Measurements from ENCODE around the gene CHDH. TPM values are rescaled to one million over a fixed set of nuclear protein-coding genes. Genes with fewer than 3 reads are reported as not detected.

The CHDH gene
- polyA plus RNA-seq, 1 donor, result 8.8 TPM

GRCh38 chr3:53856964-53857363, 10.7 kb upstream of the CHDH start:
- no peak for DNase-seq

- DNase-seq, result peak; percentile 21
Measured at GRCh38 chr3:53850895-53851294, 4.7 kb upstream of the CHDH start.

- no peak for DNase-seq
Measured at GRCh38 chr3:53849916-53850315, 3.7 kb upstream of the CHDH start.

DNA sequence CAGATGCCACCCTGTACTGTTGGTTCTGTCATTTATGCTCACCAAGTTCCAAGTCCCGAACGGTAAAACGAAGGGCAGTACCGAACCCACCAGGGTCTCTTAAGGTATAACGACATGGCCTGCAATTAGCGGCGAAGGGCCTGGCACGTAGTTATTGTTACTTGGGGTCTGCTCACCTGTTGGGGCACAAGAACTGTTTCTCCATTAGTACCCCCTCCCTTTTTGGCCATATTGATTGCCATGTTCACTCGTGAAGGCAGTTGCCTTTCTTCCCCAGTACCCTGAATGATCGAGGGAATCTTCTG, 584 bp upstream of the CHDH start:
- DNase-seq, result no peak

DNA sequence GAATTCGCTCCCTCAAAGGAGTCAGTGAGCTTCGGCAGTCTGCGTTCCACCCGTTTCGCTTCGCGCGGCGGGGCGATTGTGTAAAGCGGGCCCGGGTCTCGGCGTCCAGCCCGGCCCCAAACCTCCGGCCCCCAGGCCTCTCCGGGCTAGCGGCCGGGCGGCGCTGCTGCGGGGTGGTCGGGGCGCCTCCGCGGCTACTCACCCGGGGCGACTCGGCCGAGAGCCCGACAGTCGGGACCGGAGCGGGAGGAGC, 412 bp downstream of the CHDH start:
- DNase-seq, result no peak

DNA sequence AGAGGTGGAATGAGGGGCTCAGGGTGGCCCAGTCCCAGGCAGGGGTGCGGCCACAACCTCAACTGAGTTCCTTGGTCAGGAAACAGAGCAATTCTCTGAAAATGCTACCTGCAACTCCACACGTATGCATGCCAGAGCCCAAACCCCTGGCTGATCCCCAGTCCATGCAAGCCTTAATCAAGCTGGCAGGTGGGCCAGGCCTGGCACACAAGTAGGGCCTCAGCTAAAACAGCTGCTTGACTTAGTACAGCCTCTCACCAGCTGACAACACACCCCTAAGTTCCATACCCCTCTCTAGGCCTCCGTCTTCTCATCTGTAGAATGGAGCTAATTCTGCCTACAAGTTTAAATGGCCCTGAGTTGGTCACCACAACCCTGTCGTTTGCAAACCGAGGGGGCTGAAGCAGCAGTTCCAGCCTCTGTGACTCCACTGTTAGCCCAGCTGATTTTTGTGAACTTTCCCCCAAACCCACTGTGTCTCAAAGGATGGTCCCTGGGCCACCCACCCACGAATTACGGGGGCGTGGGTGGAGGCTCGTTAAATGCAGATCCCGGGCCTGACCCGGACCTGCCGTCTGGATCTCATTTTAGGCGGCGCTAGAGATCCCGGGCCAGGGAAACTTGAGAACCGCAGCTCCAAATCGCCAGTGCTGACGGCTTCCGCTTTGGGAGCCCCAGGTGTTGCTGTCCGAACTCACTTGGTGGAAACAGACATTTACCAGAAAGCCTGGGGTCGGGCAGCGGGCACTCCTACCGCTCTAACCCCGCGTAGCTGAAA, 927 bp downstream of the CHDH start:
- peak; percentile 68 for DNase-seq

DNA sequence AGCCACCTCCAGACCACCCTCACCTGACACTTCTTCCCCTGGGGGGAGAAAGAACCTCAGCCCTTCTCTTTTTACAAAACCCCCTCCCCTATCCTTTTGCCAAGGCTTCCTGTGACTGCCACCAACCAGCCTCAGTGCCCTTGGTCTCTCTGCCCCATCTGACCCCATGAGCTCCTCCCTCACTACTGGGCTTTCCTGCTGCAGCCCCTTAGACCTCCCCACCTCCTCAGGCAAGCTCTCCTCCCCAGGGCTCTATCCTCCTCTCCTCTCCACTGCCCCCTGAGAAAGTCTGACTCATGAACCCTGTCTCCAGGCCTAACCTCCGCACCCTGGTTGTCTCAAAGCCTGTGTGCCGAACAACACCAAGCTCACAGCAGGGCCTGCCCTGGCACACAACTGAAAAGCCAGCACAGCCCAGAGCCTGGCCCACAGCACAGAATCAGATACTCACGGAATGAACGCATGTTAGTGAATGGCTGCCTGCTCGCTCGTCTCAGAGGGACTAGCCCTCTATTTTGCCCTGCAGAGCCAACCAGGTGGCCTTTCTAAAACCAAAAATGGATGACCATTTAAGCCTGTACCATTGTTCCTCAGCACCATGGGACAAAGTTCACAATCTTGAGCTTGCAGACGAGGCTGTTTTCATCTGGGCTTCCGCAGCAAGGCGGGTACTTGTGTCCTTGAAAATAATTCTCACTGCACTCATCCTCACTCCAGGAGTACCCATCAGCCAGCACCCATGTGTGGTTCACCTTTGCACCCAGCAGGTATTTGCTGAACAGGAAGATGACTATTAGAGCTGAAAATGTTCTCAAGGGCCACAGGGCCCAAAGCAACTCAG, 1.7 kb downstream of the CHDH start:
- no peak for DNase-seq

- DNase-seq, result no peak
Measured at GRCh38 chr3:53843195-53844177, 2.7 kb downstream of the CHDH start.

GRCh38 chr3:53842436-53843194, 3.6 kb downstream of the CHDH start:
- DNase-seq, result peak; percentile 33

- no peak for DNase-seq
Measured at GRCh38 chr3:53841296-53841695, 4.9 kb downstream of the CHDH start.

DNA sequence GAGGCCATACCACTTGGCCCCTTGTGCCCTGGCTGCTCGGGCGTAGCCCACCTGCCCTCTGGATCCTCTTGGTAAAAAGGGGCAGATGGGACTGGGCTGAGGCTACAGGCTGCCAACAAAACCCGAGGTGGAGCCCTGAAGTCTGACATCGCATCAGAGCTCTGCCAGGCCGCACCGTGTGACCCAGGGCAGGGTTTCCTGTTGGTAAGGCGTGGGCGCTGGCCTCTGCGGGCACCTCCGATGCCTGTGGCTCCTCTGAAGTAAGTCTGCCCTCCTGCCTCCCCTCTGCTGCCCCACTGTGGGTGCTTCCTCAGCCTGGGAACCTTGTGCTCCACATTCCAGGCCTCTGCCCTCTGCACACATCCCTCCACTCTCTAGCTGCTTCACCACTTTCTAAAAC, 8.9 kb downstream of the CHDH start:
- DNase-seq, result no peak

DNA sequence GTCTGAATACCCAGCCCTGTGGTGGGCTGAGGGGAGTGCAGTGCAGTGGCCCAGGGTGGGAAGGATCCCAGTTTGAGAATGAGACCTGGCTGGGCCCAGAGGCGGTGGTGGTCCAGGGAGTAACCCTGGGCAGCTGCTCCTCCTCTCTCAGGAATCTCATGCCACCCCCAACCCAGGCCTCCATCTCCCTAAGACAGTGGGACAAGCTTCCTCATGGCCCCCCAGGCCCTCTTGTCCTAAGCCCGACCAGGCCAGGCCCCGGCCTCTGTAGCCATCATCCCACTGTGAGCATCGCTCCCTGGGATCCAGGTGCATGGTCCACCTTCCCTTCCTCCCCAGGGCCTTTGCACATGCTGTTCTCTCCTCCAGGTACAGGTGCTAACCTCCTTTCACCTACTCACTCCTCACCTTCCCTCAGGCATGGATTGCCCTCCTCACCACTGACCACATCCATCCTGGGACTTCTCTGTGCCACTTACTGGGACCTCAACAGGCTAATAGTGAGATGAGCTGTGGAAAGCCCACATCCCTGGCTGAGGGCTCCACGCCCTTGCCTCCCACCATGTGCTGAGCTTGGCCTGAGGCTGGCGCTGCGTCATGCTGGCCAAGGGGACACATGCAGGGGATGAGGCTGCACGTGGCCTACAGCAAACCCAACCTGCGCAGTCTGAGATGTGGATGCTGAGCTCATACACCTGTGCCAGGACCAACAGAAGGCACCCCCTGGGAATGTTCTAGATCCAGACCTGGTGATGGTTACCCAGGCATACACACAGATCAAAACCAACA, 9.9 kb downstream of the CHDH start:
- no peak for DNase-seq

DNA sequence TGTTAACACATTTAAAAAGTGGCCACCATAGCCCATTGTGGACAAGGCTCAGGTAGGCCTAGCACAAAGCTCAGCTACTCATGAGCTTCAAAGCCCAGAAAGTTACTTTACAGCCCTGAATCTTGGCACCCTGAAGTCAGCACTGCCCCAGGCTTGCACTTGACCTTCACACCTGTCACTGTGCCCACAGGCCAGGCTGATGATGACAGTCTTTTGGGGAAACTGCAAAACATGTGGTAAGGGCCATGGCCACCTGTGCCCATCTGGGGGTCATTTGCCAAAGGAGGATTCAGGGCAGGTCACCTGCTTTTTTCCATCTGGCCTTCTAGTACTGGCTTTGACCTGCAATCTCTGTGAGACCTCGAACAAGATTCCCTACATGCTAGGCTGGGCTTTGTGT, 11.0 kb downstream of the CHDH start:
- DNase-seq, result no peak

- no peak for DNase-seq
Measured at GRCh38 chr3:53834429-53835095, 11.7 kb downstream of the CHDH start.

DNA sequence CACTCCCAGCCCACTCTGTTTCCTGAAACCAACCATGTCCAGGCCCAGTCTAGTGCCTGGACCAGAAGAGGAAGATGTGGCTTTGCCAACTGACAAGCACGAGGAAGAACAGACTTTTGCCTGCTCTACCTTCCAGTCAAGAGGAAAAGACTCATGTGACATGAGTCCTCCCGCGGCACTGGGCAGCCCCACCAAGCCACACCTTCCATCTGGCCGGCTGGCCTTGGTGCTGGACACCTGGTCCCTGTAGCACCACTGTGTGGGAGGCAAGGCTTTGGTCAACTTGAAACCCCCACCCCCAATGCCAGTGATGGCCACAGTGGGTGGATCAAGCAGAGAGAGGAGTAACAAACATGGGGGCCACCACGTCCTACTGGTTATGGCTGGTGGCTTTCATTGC, 12.5 kb downstream of the CHDH start:
- DNase-seq, result no peak

GRCh38 chr3:53833053-53833645, 13.1 kb downstream of the CHDH start:
- no peak for DNase-seq

DNA sequence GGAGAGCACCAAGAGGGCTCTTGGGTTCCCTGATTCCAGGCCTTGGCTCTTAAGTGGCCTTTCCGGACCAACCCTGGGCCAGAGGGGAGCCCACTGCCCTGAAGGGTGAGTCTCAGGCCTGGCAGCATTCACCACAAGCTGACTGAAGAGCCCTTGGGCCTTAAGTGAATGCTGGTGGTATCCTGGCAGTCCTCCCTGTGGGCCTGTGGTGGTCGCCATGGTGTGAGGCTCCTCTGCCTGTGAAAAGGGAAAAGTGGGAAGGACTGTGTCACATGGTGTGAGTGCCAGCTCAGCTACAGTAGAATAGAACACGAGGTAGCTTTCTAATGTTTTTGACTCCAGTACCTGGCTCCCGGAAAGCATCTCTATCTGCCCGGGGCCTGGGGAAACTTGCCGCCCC, 15.3 kb downstream of the CHDH start:
- no peak for DNase-seq

GRCh38 chr3:53829605-53830004, 16.6 kb downstream of the CHDH start:
- no peak for DNase-seq

GRCh38 chr3:53828581-53828980, 17.6 kb downstream of the CHDH start:
- DNase-seq, result no peak

- DNase-seq, result no peak
Measured at GRCh38 chr3:53826048-53826447, 20.2 kb downstream of the CHDH start.

Measured in left kidney (tissue), 2 donors.